ENCODE data around the gene IQSEC1.

DNA sequence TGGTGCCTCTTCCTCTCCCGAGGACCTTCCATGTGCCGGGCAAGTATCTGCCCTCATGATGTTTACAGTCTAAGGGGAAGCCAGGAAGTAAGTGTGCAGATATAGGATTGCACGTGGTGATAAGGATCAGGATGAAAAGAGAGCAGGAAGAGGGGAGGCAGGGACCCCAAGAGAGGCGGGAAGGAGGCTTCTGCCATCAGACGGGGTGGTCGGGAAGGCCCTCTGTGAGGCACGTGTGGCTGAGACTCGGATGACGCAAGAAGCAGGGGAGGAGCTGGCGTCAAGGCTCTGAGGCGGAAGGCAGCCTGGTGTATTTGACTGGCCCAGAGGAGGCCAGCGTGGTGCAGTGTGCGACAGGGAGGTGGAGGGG is 762 bp upstream of the IQSEC1 start:
- TF ChIP-seq POLR2A (IDR thresholded peaks at IDR 0.05; ENCODE audit: low read depth, low read length) (no peak), POLR2AphosphoS5 (IDR thresholded peaks at IDR 0.05; ENCODE audit: low read depth, low read length) (no peak), TAF1 (IDR thresholded peaks at IDR 0.05; ENCODE audit: borderline replicate concordance, low read depth, low read length) (no peak)

Data from GM12892 (cell line).